Psoas muscle (tissue), 8 donors: ENCODE results near the gene KIAA0753. TPM values are rescaled to one million over a fixed set of nuclear protein-coding genes. Genes with fewer than 3 reads are reported as not detected.

Experiments
- ATAC-seq, 4 donors: fragments of 200-7000 bp; cut with Tn5 transposase; one replicate each; pipeline ENCODE4 v1.9.1; 2020; ENCODE audit warnings: moderate library complexity in 3 of 4, mild to moderate bottlenecking in 2 of 4
- DNase-seq, 2 donors: peaks; one replicate each; pipeline ENCODE4 v3.0.0-alpha.2; 2020
- H3K27ac ChIP-seq: fragments of 200-600 bp; one replicate; pipeline ENCODE4 v1.8.0; 2022
- H3K27me3 ChIP-seq, 3 donors: fragments of 200-600 bp in 1 of 3; one replicate each; pipeline versions ENCODE4 v1.6.1 to v1.8.0; 2013 to 2022; ENCODE audit warnings: low read length in 2 of 3, mild to moderate bottlenecking in 2 of 3, moderate library complexity in 1 of 3; ENCODE audit not compliant: insufficient read depth in 3 of 3
- H3K36me3 ChIP-seq, 2 donors: fragments of 200-600 bp in 1 of 2; one replicate each; pipeline versions ENCODE4 v1.6.1 to v1.8.0; 2013 to 2022; ENCODE audit warnings: low read depth in 1 of 2, mild to moderate bottlenecking in 1 of 2, moderate library complexity in 1 of 2; ENCODE audit not compliant: insufficient read depth in 1 of 2
- H3K4me1 ChIP-seq: fragments of 200-600 bp; one replicate; pipeline ENCODE4 v1.8.0; 2022
- H3K4me3 ChIP-seq: fragments of 200-600 bp; one replicate; pipeline ENCODE4 v1.8.0; 2022; ENCODE audit warnings: mild to moderate bottlenecking
- H3K9me3 ChIP-seq: fragments of 200-600 bp; one replicate; pipeline ENCODE4 v1.8.0; 2022
- CTCF ChIP-seq: fragments of 200-600 bp; IDR thresholded peaks from one replicate; pipeline ENCODE4 v1.8.0; 2022; ENCODE audit warnings: antibody characterized with exemption
- WGBS, 3 donors: extraction: QIAGEN DNeasy Blood & Tissue Kit; methylation state at CpG; one replicate each; pipeline versions ENCODE4 v1.1.6 to v1.1.7; 2013; 5-methylcytosine and 5-hydroxymethylcytosine counted together
- intact Hi-C, 2 donors: fragments of 100-400 bp; cut with DNase I; formaldehyde crosslinking; loops; one replicate each; pipeline versions ENCODE4 v1.11.0 to v1.14.2; 2022
- polyA plus RNA-seq, 3 donors: library from polyadenylated mRNA; stranded (reverse); fragments of 200-250 nt; gene quantifications; one replicate each; pipeline ENCODE4 v1.2.3, GENCODE V29; 2013
- total RNA-seq, 4 donors: library from RNA; stranded (reverse); fragmentation: NEBNext Ultra II Directional in 2 of 4; extraction: Animal tissue kit (Norgen Biotek cat#: 25700) in 2 of 4; gene quantifications; one replicate each; pipeline versions ENCODE4 v1.2.1 to v1.2.4, GENCODE V29; 2021 to 2023
- donor health status: healthy with polysubstance abuse.
- donor health status: DM: no; HTN: no; CAD: no; lungs with moderate emphysema.
- donor health status: Bipolar disorder and iron deficiency.
- donor health status: healthy.
- donor health status: DM: yes; HTN: yes; CAD: no.
- donor health status: DM: no; HTN: no; CAD: no.
- donor health status: DM: no; HTN: no; CAD: no.
- donor health status: DM: yes; HTN: yes; CAD: no.

KIAA0753 gene
- total and polyA plus RNA-seq, 7 donors: 2.4 to 4.7 (median 3.0) TPM

GRCh38 chr17:6536566-6537065 lies 103.9 kb downstream of the KIAA0753 start:
- H3K27ac ChIP-seq: no peak overlapping the region
- no peaks in the 10 kb centered on the region for H3K4me1 ChIP-seq
- H3K27me3 ChIP-seq: peaks cover 0 to 7% (median 0%) of the 10 kb centered on the region in 3 donors
- DNase-seq (no peak), ATAC-seq (no peak)
- no peaks in the 10 kb centered on the region for H3K9me3 ChIP-seq
- TF ChIP-seq CTCF: no peak
- intact Hi-C loops: no loop called here
- WGBS, 3 donors: 78 to 86% (median 78%) methylated on average over 10 of the region's 10 CpGs
- no peaks in the 10 kb centered on the region for H3K36me3 ChIP-seq
- no peak overlapping the region for H3K4me3 ChIP-seq

- Histone ChIP-seq H3K27ac (no peak overlapping the region), H3K4me3 (no peak overlapping the region), H3K36me3 (no peaks in the 10 kb centered on the region), H3K9me3 (no peaks in the 10 kb centered on the region), H3K27me3 (peaks cover 0 to 7% (median 0%) of the 10 kb centered on the region in 3 donors), H3K4me1 (no peaks in the 10 kb centered on the region)
- ATAC-seq (no peak), DNase-seq (no peak)
- 45 to 60% (median 54%) methylated on average over 10 of the region's 10 CpGs for WGBS, 3 donors
- no peak for TF ChIP-seq CTCF
- intact Hi-C loops: no loop called here
These were observed 104.5 kb downstream of the KIAA0753 start for GRCh38 chr17:6536053-6536452.

- TF ChIP-seq CTCF: no peak
- Histone ChIP-seq H3K4me3 (no peak overlapping the region), H3K4me1 (no peaks in the 10 kb centered on the region), H3K36me3 (no peaks in the 10 kb centered on the region), H3K27ac (no peak overlapping the region), H3K9me3 (no peaks in the 10 kb centered on the region), H3K27me3 (peaks cover 0 to 7% (median 0%) of the 10 kb centered on the region in 3 donors)
- intact Hi-C loops: no loop called here
- WGBS, 3 donors: 66 to 76% (median 71%) methylated on average over 3 of the region's 3 CpGs
- ATAC-seq (no peak), DNase-seq (no peak)
These were observed 105.5 kb downstream of the KIAA0753 start for GRCh38 chr17:6534846-6535514.

GRCh38 chr17:6532441-6532885 lies 108.0 kb downstream of the KIAA0753 start:
- H3K27ac ChIP-seq: no peak overlapping the region
- intact Hi-C loops: no loop called here
- TF ChIP-seq CTCF: no peak
- ATAC-seq (peak in 2 of 4 donors; percentile 59 to 92), DNase-seq (no peak)
- no peak overlapping the region for H3K4me3 ChIP-seq
- no peaks in the 10 kb centered on the region for H3K27me3 ChIP-seq
- H3K36me3 ChIP-seq: no peaks in the 10 kb centered on the region
- H3K9me3 ChIP-seq: no peaks in the 10 kb centered on the region
- no peaks in the 10 kb centered on the region for H3K4me1 ChIP-seq
- WGBS, 3 donors: 29 to 43% (median 39%) methylated on average over 5 of the region's 5 CpGs
